Stimulated activated CD4-positive, alpha-beta T cell treated with anti-CD3 and anti-CD28 coated beads, TNF-alpha, amount 100 ng/mL, for 24 hours (primary cell): ENCODE data around the gene COL5A3.
"Not testable (repeated sequence)": the region's sequence is repeated elsewhere in the genome, so short reads cannot be mapped to it uniquely, and the experiment has no call there.

Source experiments
- DNase-seq, 3 experiments: peaks; one replicate each; pipeline ENCODE4 v3.0.0-alpha.2; 2020; ENCODE audit warnings: low read depth in 3 of 3

Gene COL5A3

GRCh38 chr19:9971166-9971897 lies 39.0 kb downstream of the COL5A3 start:
- DNase-seq = no peak

GRCh38 chr19:9970481-9970880 lies 39.8 kb downstream of the COL5A3 start:
- DNase-seq = no peak

GRCh38 chr19:9969688-9969975 lies 40.7 kb downstream of the COL5A3 start:
- DNase-seq = no peak

- DNase-seq = no peak
These were observed 41.2 kb downstream of the COL5A3 start for GRCh38 chr19:9968820-9969687.

- no peak for DNase-seq
These were observed 43.0 kb downstream of the COL5A3 start for GRCh38 chr19:9967326-9967725.

- DNase-seq = no peak
These were observed 43.9 kb downstream of the COL5A3 start for GRCh38 chr19:9966448-9966847.

GRCh38 chr19:9966024-9966423 lies 44.3 kb downstream of the COL5A3 start:
- no peak for DNase-seq

- no peak for DNase-seq
These were observed 47.5 kb downstream of the COL5A3 start for GRCh38 chr19:9962623-9963290.

- no peak for DNase-seq
These were observed 49.2 kb downstream of the COL5A3 start for GRCh38 chr19:9961103-9961502.

GRCh38 chr19:9958379-9958821 lies 51.9 kb downstream of the COL5A3 start:
- no peak for DNase-seq

GRCh38 chr19:9956956-9957355 lies 53.3 kb downstream of the COL5A3 start:
- DNase-seq = no peak

- DNase-seq = no peak
These were observed 56.3 kb downstream of the COL5A3 start for GRCh38 chr19:9953802-9954542.

GRCh38 chr19:9952276-9952675 lies 58.0 kb downstream of the COL5A3 start:
- no peak for DNase-seq

GRCh38 chr19:9947441-9947840 lies 62.9 kb downstream of the COL5A3 start:
- no peak for DNase-seq

- DNase-seq = not testable (repeated sequence)
These were observed 63.7 kb downstream of the COL5A3 start for GRCh38 chr19:9946528-9947125.

GRCh38 chr19:9945319-9945966 lies 64.9 kb downstream of the COL5A3 start:
- no peak for DNase-seq

- DNase-seq = no peak
These were observed 66.6 kb downstream of the COL5A3 start for GRCh38 chr19:9943744-9944143.

GRCh38 chr19:9941671-9942070 lies 68.6 kb downstream of the COL5A3 start:
- DNase-seq = no peak

- DNase-seq = no peak
These were observed 69.1 kb downstream of the COL5A3 start for GRCh38 chr19:9941231-9941630.

GRCh38 chr19:9940778-9941177 lies 69.5 kb downstream of the COL5A3 start:
- no peak for DNase-seq

- no peak for DNase-seq
These were observed 70.9 kb downstream of the COL5A3 start for GRCh38 chr19:9939301-9939913.
